Calu3 (cell line): ENCODE results near the gene NOA1. TPM values are rescaled to one million over a fixed set of nuclear protein-coding genes. Genes with fewer than 3 reads are reported as not detected.

Source experiments
- Bru-seq: library from RNA; stranded (reverse); fragments of 400-500 nt; gene quantifications from one replicate; lab custom pipeline; 2021; lab: Mats Ljungman, UMichigan
- BruChase-seq, 2 experiments: library from RNA; stranded (reverse); fragments of 400-500 nt; gene quantifications; one replicate each; lab custom pipeline; 2021; lab: Mats Ljungman, UMichigan
- BruUV-seq: library from RNA; stranded (reverse); fragments of 400-500 nt; replicated peaks from 2 replicates; lab custom pipeline; 2021; lab: Mats Ljungman, UMichigan
- CTCF ChIA-PET: fragments of 300-600 bp; sonication (Branson Sonifier 250); formaldehyde crosslinking; loops from one replicate; lab custom pipeline; 2022; ENCODE audit warnings: antibody characterized with exemption; lab: Charles Lee
- DNase-seq: peaks from one replicate; pipeline ENCODE4 v3.0.0; 2022
- H3K27ac Mint-ChIP-seq: one replicate; pipeline ENCODE4 v1.8.0; 2022; ENCODE audit warnings: mixed read lengths; ENCODE audit not compliant: unreplicated experiment
- H3K27me3 Mint-ChIP-seq: one replicate; pipeline ENCODE4 v1.8.0; 2022; ENCODE audit warnings: mixed read lengths; ENCODE audit not compliant: unreplicated experiment
- H3K36me3 Mint-ChIP-seq: one replicate; pipeline ENCODE4 v1.8.0; 2022; ENCODE audit warnings: mild to moderate bottlenecking, moderate library complexity, mixed read lengths; ENCODE audit not compliant: insufficient read depth, unreplicated experiment
- H3K4me1 Mint-ChIP-seq: one replicate; pipeline ENCODE4 v1.8.0; 2022; ENCODE audit warnings: mild to moderate bottlenecking, low read depth, mixed read lengths; ENCODE audit not compliant: unreplicated experiment
- H3K4me3 Mint-ChIP-seq: one replicate; pipeline ENCODE4 v1.8.0; 2022; ENCODE audit warnings: mild to moderate bottlenecking, low read depth, moderate library complexity, mixed read lengths; ENCODE audit not compliant: unreplicated experiment
- H3K9me3 Mint-ChIP-seq: one replicate; pipeline ENCODE4 v1.8.0; 2022; ENCODE audit warnings: low read depth, mixed read lengths; ENCODE audit not compliant: unreplicated experiment
- intact Hi-C: fragments of 100-400 bp; cut with micrococcal nuclease; formaldehyde crosslinking; loops from one replicate; pipeline ENCODE4 v1.10.0; 2022; ENCODE audit not compliant: unreplicated experiment
- long read RNA-seq: library from polyadenylated mRNA; stranded (forward); transcript quantifications from one replicate; pipeline ENCODE4 v2.0.0, GENCODE V29; 2022
- total RNA-seq: library from RNA; stranded (reverse); gene quantifications from 2 replicates; pipeline ENCODE4 v1.2.3, GENCODE V29; 2022
- TF ChIP-seq, protein P1 (sequence below): fragments of 200-600 bp; IDR thresholded peaks from one replicate; pipeline ENCODE4 v1.8.0; 2022; ENCODE audit warnings: antibody characterized with exemption; ENCODE audit not compliant: unreplicated experiment

NOA1 gene
- total RNA-seq (14.2 and 16.4 TPM in 2 replicates), Bru-seq, nascent RNA (percentile 73 among the genes with signal in this experiment), BruChase-seq, experiment 1, labeled RNA remaining after a 6-hour chase (percentile 69 among the genes with signal in this experiment), BruChase-seq, experiment 2, labeled RNA remaining after a 2-hour chase (percentile 72 among the genes with signal in this experiment)
- long read RNA-seq, transcript NOA1-201 (7 exons, 3,415 nt): major isoform, 39 of 41 reads
- long read RNA-seq, partial matches to known transcripts: 1 of 41 reads
- long read RNA-seq, other reads (novel, unspliced or antisense): 1 of 41 reads

- CTCF ChIA-PET: interaction anchor here (0.7 kb wide), 1 partner anchor 11 kb away, joined by 4 read pairs; no protein-coding TSS in a partner anchor
- Mint-ChIP-seq H3K27me3 (no peaks in the 10 kb centered on the region), H3K4me3 (peak within 1 kb of the TSS; percentile 98), H3K27ac (peak within 1 kb of the TSS; percentile 98), H3K36me3 (peaks cover 72% of the 10 kb centered on the region), H3K4me1 (peaks cover 13% of the 10 kb centered on the region), H3K9me3 (no peaks in the 10 kb centered on the region)
- peak; percentile 94 for DNase-seq
- no TSS peak for BruUV-seq
- TF ChIP-seq, protein P1, sequence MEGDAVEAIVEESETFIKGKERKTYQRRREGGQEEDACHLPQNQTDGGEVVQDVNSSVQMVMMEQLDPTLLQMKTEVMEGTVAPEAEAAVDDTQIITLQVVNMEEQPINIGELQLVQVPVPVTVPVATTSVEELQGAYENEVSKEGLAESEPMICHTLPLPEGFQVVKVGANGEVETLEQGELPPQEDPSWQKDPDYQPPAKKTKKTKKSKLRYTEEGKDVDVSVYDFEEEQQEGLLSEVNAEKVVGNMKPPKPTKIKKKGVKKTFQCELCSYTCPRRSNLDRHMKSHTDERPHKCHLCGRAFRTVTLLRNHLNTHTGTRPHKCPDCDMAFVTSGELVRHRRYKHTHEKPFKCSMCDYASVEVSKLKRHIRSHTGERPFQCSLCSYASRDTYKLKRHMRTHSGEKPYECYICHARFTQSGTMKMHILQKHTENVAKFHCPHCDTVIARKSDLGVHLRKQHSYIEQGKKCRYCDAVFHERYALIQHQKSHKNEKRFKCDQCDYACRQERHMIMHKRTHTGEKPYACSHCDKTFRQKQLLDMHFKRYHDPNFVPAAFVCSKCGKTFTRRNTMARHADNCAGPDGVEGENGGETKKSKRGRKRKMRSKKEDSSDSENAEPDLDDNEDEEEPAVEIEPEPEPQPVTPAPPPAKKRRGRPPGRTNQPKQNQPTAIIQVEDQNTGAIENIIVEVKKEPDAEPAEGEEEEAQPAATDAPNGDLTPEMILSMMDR: no peak
- intact Hi-C loops: no loop called here
Observed at GRCh38 chr4:56977321-56978012, at the start of gene NOA1. TSS of gene NOA1 (minus strand) at chr4:56977606. CDS start at chr4:56977585, 21 bp downstream.

GRCh38 chr4:57023104-57023503 lies 45.7 kb upstream of the NOA1 start:
- H3K27ac Mint-ChIP-seq: no peak overlapping the region
- H3K36me3 Mint-ChIP-seq: peaks cover 59% of the 10 kb centered on the region
- intact Hi-C loops: no loop called here
- DNase-seq: no peak
- no TSS peak for BruUV-seq
- TF ChIP-seq, protein P1: no peak
- no peak overlapping the region for H3K4me3 Mint-ChIP-seq
- no peaks in the 10 kb centered on the region for H3K27me3 Mint-ChIP-seq
- CTCF ChIA-PET: no interaction called here
- H3K4me1 Mint-ChIP-seq: peaks cover 26% of the 10 kb centered on the region
- H3K9me3 Mint-ChIP-seq: no peaks in the 10 kb centered on the region

GRCh38 chr4:57020467-57021101 lies 43.2 kb upstream of the NOA1 start:
- H3K36me3 Mint-ChIP-seq: peaks cover 50% of the 10 kb centered on the region
- H3K27ac Mint-ChIP-seq: peak overlapping the region; percentile 47
- TF ChIP-seq, protein P1: no peak
- peaks cover 29% of the 10 kb centered on the region for H3K4me1 Mint-ChIP-seq
- no TSS peak for BruUV-seq
- CTCF ChIA-PET: no interaction called here
- no peaks in the 10 kb centered on the region for H3K27me3 Mint-ChIP-seq
- H3K4me3 Mint-ChIP-seq: no peak overlapping the region
- no peaks in the 10 kb centered on the region for H3K9me3 Mint-ChIP-seq
- intact Hi-C loops: no loop called here
- DNase-seq: no peak

DNA sequence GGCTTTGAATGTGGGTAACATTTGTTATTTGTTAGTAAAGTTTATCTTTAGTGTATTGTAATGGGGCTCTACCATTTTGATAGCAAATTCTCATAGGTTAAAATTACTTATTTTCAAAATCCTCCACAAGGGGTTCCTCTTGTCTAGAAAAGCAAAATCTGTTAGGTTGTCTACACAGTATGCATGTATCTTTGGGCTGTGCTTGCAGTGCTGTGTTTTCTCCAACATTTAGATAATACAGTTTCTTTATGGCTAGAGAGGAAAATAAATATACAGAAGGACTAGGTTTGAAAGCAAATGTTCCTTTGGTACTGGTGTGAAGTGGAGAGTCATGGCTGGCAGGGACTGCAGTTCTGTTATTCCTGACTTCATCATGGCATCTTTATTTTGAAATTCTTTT lies 41.6 kb upstream of the NOA1 start:
- TF ChIP-seq, protein P1: no peak
- BruUV-seq: no TSS peak
- Mint-ChIP-seq H3K27me3 (no peaks in the 10 kb centered on the region), H3K36me3 (peaks cover 46% of the 10 kb centered on the region), H3K27ac (no peak overlapping the region), H3K4me3 (no peak overlapping the region), H3K4me1 (peaks cover 29% of the 10 kb centered on the region), H3K9me3 (no peaks in the 10 kb centered on the region)
- CTCF ChIA-PET: no interaction called here
- intact Hi-C loops: no loop called here
- DNase-seq: no peak
